Measurements from ENCODE around the gene ARL5B. TPM values are rescaled to one million over a fixed set of nuclear protein-coding genes. Genes with fewer than 3 reads are reported as not detected.

The ARL5B gene
- total and polyA plus RNA-seq, 7 donors: 2.9 to 8.9 (median 7.0) TPM

DNA sequence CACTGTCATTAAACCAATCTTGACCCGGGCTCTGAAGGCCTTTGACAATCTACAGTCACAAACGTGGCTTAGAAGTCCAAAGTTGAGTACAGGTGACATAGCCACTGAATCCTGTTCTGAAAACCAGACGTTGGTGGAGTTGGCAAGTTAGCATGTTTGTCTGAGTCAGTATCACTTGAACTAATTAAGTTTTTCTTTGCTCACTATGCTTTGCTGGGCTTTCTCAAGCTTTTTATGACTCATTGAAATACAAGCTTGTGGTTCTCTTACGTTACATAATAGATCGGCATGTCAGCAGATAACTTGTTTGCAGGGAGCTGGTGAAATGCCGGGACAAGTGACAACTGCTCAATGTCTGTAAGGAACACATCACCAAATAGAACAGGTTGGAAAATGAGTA is 53.8 kb downstream of the ARL5B start:
- peak; percentile 31 to 37 (median 34) for ATAC-seq
- no peaks in the 10 kb centered on the region for H3K36me3 ChIP-seq (ENCODE audit: insufficient read depth in 1 of 2, low read depth in 1 of 2)
- TF ChIP-seq, protein P1, sequence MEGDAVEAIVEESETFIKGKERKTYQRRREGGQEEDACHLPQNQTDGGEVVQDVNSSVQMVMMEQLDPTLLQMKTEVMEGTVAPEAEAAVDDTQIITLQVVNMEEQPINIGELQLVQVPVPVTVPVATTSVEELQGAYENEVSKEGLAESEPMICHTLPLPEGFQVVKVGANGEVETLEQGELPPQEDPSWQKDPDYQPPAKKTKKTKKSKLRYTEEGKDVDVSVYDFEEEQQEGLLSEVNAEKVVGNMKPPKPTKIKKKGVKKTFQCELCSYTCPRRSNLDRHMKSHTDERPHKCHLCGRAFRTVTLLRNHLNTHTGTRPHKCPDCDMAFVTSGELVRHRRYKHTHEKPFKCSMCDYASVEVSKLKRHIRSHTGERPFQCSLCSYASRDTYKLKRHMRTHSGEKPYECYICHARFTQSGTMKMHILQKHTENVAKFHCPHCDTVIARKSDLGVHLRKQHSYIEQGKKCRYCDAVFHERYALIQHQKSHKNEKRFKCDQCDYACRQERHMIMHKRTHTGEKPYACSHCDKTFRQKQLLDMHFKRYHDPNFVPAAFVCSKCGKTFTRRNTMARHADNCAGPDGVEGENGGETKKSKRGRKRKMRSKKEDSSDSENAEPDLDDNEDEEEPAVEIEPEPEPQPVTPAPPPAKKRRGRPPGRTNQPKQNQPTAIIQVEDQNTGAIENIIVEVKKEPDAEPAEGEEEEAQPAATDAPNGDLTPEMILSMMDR (IDR thresholded peaks at IDR 0.05): no peak
- intact Hi-C loops (cut with DNase I): no loop called here
- no peaks in the 10 kb centered on the region for H3K27me3 ChIP-seq (ENCODE audit: insufficient read depth in 3 of 3, low read length in 2 of 3)
- WGBS, 3 donors: 29 to 60% (median 39%) methylated on average over 6 of the region's 6 CpGs
- H3K4me3 ChIP-seq: no peak overlapping the region
- no peaks in the 10 kb centered on the region for H3K9me3 ChIP-seq
- no peak overlapping the region for H3K27ac ChIP-seq
- no peak for DNase-seq
- no peaks in the 10 kb centered on the region for H3K4me1 ChIP-seq

DNA sequence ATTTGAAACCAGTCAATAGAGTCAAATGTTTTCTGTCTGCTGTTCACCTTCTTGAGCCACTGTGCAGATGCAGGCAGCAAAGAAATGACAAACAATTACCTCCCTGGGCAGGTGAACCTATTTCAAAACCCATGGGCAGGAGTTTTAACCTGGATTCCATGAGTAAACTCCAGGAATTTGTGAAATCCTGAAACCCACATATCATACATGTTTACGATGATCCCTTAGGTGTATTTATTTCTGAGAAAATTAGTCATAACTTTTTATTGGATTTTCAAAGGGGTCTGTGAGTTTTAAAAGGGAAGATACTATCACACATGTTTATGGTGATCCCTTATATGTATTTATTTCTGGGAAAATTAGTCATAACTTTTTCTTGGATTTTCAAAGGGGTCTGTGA is 59.8 kb downstream of the ARL5B start:
- no peak overlapping the region for H3K27ac ChIP-seq
- H3K9me3 ChIP-seq: no peaks in the 10 kb centered on the region
- TF ChIP-seq, protein P1 (IDR thresholded peaks at IDR 0.05): no peak
- ATAC-seq (no peak), DNase-seq (no peak)
- intact Hi-C loops (cut with DNase I): no loop called here
- no peaks in the 10 kb centered on the region for H3K27me3 ChIP-seq (ENCODE audit: insufficient read depth in 3 of 3, low read length in 2 of 3)
- 95 to 100% (median 95%) methylated on average over 1 of the region's 1 CpG for WGBS, 3 donors
- no peak overlapping the region for H3K4me3 ChIP-seq
- no peaks in the 10 kb centered on the region for H3K36me3 ChIP-seq (ENCODE audit: insufficient read depth in 1 of 2, low read depth in 1 of 2)
- H3K4me1 ChIP-seq: no peaks in the 10 kb centered on the region

DNA sequence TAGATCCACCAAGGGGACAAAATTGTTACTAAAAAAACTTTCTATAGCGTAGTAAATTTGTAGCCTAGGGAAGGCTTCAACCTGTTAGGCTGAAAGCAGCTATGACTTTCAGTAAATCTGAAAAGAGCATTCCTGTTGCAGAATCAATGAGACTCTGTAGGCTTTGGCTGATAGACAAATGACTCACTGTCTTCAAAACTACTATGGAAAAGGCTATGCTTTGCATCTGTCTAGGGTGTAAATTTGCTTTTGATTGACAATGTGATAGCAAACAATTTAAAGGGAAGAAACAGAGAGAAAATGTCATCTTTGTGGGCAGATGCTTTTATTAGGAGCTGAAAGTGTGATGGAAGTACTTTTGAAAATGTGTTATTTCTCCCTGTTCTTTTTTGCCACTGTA is 60.6 kb downstream of the ARL5B start:
- TF ChIP-seq, protein P1 (IDR thresholded peaks at IDR 0.05): no peak
- intact Hi-C loops (cut with DNase I): no loop called here
- DNase-seq (no peak), ATAC-seq (no peak)
- H3K4me3 ChIP-seq: no peak overlapping the region
- H3K27ac ChIP-seq: no peak overlapping the region
- H3K36me3 ChIP-seq (ENCODE audit: insufficient read depth in 1 of 2, low read depth in 1 of 2): no peaks in the 10 kb centered on the region
- H3K4me1 ChIP-seq: no peaks in the 10 kb centered on the region
- H3K27me3 ChIP-seq (ENCODE audit: insufficient read depth in 3 of 3, low read length in 2 of 3): no peaks in the 10 kb centered on the region
- WGBS, 3 donors: 81 to 89% (median 88%) methylated on average over 1 of the region's 1 CpG
- no peaks in the 10 kb centered on the region for H3K9me3 ChIP-seq

DNA sequence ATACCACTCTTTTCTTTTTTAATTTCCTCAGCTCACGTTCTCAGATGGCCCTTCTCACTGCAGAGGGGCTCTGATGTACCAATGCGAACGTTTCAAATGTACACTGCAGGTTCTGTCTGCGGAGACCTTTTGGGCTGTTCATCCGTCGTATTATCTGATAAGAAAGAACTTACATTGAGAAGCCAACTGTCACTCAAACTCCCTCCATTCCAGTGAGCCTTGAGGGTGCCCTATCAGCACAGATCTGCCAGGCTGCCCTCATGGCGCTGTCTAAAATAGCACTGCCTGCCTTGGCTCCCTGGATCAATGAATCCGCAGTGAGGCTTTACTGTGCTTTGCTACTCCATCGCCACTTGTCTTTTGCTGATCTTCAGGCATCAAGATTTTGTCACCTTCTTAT is 61.8 kb downstream of the ARL5B start:
- Histone ChIP-seq H3K36me3 (ENCODE audit: insufficient read depth in 1 of 2, low read depth in 1 of 2) (no peaks in the 10 kb centered on the region), H3K9me3 (no peaks in the 10 kb centered on the region), H3K4me3 (no peak overlapping the region), H3K27me3 (ENCODE audit: insufficient read depth in 3 of 3, low read length in 2 of 3) (no peaks in the 10 kb centered on the region), H3K27ac (no peak overlapping the region), H3K4me1 (no peaks in the 10 kb centered on the region)
- intact Hi-C loops (cut with DNase I): no loop called here
- ATAC-seq (no peak), DNase-seq (no peak)
- TF ChIP-seq, protein P1 (IDR thresholded peaks at IDR 0.05): no peak
- WGBS, 3 donors: 83 to 88% (median 87%) methylated on average over 9 of the region's 9 CpGs

DNA sequence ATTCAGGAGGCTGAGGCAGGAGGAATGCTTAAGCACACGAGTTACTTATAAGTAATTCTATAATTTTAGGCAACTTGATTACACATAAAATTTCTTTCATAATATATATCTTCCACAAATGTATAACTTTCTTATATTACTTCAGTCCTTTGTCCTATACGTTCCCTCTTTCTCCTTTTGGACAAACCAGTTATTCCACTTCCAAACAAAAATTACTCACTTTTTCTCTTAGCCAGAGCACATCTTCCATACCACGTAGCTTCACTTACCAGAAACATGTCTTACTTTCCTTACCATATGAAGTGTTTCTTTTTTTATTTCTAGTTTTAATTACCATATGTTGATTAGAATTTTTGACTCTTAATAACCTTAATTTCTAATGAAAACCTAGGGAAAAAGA is 64.6 kb downstream of the ARL5B start:
- Histone ChIP-seq H3K4me3 (no peak overlapping the region), H3K27me3 (ENCODE audit: insufficient read depth in 3 of 3, low read length in 2 of 3) (no peaks in the 10 kb centered on the region), H3K27ac (no peak overlapping the region), H3K36me3 (ENCODE audit: insufficient read depth in 1 of 2, low read depth in 1 of 2) (no peaks in the 10 kb centered on the region), H3K9me3 (no peaks in the 10 kb centered on the region), H3K4me1 (no peaks in the 10 kb centered on the region)
- intact Hi-C loops (cut with DNase I): no loop called here
- TF ChIP-seq, protein P1 (IDR thresholded peaks at IDR 0.05): no peak
- WGBS, 3 donors: 65 to 80% (median 67%) methylated on average over 3 of the region's 3 CpGs
- ATAC-seq (no peak), DNase-seq (no peak)
